Activated naive CD4-positive, alpha-beta T cell treated with anti-CD3 and anti-CD28 coated beads, Interleukin-2, amount 50 U/mL, for 16 hours (primary cell): Measurements from ENCODE around the gene PBXIP1.
"Not testable (repeated sequence)": the region's sequence is repeated elsewhere in the genome, so short reads cannot be mapped to it uniquely, and the experiment has no call there.

Experiments
- DNase-seq: peaks from one replicate; pipeline ENCODE4 v3.0.0-alpha.2; 2020

PBXIP1 gene

DNA sequence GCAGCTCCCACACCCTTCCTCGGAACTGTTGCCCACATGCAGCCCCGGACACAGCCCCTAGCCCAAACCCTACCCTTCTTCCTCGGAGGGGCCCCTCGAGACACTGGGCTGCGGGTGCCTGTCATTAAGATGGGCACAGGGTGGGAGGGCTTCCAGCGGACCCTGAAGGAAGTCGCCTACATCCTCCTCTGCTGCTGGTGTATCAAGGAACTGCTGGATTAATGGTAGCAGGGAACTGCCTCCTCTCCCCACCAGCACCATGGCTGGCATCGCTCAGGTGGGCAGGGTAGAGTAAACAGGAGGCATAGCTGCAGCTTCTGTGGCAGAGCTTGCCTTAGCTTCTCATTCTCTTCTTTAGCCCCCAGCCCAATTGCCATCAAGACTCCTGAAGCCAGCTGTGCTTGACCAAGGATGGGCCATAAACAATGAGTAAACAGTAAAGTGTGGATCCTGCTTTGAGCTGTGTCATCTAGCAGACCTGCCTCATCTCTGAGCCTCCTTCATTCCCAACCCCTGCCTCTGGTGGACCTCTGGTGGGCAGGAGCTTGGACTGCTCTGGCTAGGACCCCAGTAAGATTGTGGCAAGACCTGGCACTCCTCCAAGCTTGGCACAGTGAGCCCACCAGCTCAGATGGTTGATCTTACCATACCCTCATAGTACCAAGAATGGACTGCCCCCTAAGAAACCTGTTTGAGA lies 37.8 kb upstream of the PBXIP1 start, which contains the start of gene LENEP:
LENEP (plus strand) TSS at position 15 of the 697 bp plus-strand sequence; CDS start at position 37, 22 bp downstream.
- no peak for DNase-seq

DNA sequence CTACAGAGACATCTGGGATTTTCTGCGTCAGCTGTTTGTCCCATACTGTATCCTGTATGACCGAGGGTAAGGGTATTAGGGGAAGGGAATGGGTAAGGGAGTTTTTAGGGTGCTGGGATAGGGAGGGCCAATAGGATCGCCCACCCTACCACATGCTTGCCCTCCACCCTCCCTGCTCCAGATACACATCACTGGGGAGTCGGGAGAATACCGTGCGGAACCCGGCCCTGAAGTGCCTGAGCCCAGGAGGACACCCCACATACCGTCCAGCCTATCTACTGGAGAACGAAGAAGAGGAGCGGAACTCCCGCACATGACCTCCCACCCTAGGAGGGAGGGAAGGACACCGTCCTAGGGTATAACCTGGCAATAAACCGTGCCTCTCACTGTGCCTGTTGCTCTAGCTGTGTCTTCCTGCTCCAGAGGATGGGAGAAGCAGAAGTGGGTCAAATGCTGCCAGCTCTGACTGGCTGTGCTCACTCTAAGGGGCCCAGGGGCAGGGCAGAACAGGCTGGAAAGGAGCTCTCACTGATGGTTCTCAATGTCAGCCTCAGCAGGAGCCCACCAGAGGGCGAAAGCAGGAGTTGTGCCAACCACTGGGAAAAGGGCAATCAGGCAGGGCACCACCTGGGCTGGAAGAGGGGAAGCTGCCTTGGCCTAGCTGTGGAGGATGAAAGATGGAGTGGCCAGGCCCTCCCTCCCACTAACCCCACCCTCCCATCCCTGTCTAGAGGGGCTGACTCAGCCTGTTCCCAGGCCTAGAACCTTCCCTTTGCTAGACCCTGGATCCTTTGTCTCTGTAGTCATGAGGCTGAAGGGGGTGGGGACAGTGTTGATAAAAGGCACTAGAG lies 37.0 kb upstream of the PBXIP1 start:
- no peak for DNase-seq

DNA sequence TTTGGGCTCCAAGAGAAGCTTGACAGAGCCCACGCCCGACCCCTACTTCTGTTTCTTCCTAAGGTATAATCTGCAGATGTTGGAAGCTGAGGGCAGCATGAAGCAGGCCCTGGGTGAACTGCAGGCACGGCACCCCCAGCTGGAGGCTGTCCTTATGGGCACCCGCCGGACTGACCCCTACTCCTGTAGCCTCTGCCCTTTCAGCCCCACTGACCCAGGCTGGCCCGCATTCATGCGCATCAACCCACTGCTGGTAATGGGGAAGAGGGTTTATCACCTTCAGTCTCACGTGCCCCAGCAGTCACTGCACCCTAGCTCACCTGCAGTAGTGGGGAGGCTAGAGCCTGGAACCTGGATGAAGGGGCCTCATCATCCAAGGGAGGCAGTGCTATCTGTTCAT lies 34.4 kb upstream of the PBXIP1 start:
- DNase-seq: no peak

DNA sequence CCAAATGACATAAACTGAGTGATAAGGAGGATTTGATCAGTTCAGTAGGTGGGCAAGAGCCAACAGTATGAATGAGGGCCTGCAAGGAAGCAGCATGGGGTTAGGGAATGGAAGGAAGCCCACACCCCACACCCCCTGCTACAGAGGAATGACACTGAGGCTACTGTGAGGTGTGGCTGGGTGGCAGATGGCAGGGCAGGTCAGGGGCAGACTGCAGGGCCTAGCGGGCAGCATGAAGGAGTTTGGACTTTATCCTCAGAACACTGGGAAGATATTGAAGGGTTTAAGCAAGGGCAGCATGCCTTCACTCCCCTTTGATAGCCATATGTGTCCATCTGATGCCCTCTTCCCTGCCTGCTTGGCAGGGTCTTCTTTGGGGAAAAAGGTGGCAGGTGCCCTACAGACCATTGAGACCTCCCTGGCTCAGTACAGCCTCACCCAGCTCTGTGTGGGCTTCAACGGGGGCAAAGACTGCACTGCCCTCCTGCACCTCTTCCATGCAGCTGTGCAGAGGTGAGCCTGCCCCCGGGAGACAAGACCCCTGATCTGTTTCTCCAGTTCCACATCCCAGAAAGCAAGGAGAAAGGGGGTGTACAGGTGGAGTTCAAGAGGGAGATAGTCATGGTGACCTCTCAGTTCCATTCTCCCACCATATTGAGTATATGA lies 33.4 kb upstream of the PBXIP1 start:
- no peak for DNase-seq

DNA sequence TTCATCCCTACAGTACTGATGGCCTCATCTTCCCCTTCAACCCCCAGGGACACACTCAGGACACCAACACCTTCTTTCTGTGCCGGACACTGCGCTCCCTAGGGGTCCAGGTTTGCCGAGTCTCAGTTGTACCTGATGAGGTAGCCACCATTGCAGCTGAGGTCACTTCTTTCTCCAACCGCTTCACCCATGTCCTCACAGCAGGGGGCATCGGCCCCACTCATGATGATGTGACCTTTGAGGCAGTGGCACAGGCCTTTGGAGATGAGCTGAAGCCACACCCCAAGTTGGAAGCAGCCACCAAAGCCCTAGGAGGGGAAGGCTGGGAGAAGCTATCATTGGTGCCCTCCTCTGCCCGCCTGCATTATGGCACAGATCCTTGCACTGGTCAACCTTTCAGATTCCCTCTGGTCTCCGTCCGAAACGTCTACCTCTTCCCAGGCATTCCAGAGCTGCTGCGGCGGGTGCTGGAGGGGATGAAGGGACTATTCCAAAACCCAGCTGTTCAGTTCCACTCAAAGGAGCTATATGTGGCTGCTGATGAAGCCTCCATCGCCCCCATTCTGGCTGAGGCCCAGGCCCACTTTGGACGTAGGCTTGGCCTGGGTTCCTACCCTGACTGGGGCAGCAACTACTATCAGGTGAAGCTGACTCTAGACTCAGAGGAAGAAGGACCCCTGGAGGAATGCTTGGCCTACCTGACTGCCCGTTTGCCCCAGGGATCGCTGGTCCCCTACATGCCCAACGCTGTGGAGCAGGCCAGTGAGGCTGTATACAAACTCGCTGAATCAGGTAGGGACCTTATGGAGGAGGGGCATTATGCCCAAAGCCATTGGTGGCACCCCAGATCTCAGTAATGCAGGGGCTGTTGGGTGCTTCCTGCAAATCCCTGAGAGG lies 32.4 kb upstream of the PBXIP1 start:
- no peak for DNase-seq

DNA sequence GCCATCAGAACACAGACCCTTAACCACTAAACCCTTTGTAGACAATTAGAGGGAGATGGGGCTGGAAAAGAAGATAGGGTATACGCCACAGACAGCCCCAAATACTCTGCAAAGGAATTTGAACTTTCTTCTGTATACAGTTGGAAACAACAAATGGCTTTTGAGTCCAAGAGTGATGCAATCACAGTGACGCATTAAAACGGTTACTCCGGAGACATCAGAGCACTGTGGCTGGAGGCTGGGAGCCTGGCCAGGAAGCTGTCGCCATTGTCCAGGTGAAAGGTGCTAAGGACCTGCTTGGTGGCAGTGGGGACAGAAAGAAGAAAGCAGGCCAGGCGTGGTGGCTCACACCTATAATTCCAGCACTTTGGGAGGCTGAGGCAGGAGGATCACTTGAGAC lies 31.4 kb upstream of the PBXIP1 start:
- no peak for DNase-seq

DNA sequence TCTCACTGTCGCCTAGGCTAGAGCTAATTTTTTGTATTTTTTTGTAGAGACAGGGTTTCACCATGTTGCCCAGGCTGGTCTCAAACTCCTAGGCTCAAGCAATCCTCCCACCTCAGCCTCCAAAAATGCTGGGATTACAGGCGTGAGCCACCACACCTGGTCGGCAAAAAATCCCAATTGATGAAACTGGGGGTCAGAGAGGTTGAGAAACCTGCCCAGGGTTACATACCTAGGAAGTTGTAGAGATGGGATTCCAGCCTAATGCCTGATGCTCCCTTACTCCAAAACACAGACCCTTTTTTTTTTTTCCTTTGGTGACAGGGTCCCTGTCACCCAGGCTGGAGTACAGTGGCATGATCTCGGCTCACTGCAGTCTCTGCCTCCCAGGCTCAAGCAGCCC lies 30.8 kb upstream of the PBXIP1 start:
- DNase-seq: not testable (repeated sequence)

DNA sequence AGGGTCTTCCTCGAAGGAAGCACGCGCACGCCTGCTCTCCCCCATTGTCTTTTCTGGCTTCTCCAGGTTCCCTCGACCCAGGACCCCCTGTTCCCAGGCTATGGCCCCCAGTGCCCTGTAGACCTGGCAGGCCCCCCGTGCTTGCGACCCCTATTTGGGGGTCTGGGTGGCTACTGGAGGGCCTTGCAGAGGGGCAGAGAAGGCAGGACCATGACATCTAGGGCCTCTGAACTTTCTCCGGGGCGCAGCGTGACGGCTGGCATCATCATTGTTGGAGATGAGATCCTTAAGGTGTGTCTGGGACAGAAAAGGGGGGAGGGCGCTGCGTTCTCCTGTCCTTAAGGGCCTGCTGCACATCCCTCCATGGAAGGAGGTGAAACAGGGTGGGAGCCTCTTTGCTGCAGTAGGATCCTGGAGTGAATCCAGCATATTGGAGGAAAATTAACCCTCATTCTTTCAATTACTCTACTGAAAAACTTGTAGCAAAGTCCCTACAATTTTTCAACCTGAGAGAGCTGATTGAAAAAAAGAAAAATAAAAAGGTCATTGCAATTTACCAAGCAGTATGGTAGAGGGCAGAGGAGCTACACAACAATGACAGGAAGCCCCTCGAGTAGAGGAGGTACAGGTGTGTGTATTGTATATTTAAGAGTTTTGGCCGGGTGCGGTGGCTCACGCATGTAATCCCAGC lies 28.0 kb upstream of the PBXIP1 start:
- DNase-seq: no peak

DNA sequence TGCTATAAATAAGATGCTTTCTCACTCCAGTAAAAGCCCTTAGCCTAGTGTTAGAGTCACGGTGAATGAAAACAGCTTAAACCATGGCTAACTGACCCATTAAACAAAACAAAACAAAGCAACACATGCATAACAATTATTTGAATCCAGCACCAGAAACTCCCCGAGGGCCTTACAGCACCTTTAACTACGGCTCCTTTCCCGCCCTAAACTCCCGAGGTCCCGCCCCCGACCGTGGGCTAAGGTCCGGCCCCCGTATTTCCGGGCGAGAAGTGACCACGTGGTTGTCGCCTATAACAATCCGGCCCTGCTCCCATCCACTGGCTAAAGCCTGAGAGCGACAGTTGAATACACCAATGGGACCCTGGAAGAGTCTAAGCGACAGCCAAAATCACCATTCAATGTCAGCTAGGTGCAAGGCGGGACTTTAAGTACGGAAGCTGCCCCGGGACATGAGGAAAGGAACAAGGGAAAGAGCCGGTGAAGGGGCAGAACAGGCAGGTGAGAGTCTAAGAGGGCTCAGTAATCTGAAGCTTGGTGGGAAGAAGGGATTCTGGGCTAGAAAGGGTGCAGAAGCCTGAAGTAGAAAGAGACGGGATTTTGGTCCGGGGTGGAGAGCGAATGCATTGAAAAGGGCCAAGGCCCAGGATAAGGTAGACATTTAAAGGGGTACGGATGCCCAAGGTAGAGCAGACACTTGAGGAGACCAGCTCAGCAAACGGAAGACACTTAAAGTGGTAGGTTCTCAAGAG lies 27.2 kb upstream of the PBXIP1 start, which contains the start of gene FLAD1:
FLAD1 (plus strand) TSS at position 448 of the 752 bp plus-strand sequence. CDS start 351 bp downstream, outside the sequence.
- DNase-seq: peak; percentile 96

DNA sequence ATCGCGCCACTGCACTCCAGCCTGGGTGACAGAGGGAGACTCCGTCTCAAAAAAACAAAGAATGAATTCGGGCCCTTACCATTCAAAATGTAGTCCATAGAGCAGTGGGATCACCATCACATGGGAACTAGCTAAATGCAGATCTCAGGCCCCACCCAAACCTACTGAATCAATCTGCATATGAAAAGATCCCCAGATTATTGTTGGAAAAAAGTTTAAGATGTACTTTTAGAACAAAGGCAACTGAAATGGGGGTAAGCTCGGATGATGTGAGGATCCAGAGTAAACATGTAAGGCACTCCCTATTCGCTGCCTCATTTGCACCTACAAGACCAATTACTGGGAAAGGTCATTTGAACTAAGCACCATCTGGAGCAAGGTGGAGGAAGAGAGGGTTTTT lies 26.4 kb upstream of the PBXIP1 start:
- DNase-seq: no peak

DNA sequence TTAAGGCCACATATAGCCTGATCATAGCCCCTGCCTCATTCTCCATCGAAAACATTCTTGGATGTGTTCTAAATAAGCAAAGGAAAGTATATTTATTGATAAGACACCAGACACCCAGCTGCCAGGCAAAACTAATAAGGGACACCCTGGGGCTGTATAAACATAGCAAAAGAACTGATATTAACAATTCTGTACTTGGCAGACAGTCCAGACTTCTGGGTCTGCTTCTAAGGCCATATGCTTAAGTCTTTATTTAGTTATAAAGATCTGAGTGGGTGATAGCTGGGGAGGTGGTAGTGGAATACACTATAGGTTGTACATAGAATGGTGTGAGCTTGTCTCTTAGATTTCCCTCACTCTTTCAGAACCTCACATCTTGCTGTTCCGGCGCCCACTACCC lies 22.5 kb upstream of the PBXIP1 start:
- no peak for DNase-seq

DNA sequence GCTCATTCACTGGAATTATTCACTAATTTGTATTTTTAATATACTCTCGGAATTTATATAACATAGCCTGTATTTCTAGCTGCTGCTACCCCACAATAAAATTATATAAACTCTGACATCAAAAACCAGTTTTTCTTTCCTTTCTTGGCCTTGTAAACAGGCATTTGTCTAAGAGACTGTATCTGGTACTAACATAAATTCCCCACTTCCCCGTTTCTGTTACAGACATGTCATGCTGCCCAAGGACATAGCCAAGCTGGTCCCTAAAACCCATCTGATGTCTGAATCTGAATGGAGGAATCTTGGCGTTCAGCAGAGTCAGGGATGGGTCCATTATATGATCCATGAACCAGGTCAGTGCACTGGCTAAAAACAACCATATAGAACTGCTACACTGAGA lies 21.9 kb upstream of the PBXIP1 start:
- not testable (repeated sequence) for DNase-seq

DNA sequence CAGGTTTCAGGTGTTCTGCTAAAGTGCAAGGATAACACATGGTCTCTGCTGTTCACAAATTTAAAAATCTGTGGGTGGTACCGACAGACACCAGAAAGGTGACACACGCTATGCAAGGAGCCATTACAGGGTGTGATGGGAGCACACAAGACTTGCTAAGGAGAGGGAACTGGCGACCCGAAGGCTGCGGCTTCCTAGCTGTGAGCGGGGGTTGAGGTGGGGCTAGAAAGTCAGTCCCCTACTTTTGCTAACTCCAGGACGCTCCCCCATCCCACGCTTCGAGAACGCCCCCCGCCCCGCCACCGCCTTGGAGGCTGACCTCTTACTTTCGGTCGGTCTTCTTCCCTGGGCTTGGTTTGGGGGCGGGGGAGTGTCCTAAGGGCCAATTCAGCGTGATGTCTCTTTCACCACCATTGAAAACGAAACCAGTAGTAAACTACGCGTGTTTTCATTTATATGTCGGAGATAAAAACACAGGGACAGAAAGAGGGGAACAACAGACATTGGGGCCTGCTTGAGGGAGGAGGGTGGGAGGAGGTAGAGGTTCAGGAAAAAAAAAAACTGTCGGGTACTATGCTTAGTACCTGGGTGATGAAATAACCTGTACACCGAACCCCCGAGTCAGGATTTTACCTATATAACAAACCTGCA lies 19.6 kb upstream of the PBXIP1 start:
- peak; percentile 56 for DNase-seq

DNA sequence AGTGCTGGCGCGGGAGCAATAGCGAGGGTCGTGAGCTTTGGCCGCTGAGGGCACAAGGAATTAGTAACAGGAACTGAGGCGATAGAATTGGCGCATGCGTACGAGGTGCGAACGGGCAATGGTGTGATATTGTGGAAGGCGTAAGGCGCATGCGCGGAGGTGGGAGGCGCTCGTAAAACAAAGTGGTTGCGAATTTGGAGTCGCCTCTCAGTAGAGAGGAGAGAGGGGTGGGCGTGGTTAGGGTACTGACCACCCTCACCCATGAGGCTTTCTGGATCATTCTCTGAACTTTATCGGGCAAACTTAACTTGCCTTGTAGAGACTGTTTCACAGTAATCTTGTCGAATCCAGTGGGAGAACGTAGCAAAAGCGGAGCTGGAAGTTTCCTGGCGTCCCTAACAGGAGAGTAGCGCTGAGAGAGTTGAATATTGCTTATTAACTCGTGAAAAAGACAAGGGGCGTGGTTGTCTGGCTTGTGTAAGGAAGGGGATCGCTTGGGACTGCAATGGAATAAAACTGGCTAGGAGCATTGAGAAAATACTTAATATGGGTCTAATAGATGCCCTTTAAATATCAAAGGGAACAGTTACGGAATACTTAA lies 19.0 kb upstream of the PBXIP1 start:
- DNase-seq: peak; percentile 91

DNA sequence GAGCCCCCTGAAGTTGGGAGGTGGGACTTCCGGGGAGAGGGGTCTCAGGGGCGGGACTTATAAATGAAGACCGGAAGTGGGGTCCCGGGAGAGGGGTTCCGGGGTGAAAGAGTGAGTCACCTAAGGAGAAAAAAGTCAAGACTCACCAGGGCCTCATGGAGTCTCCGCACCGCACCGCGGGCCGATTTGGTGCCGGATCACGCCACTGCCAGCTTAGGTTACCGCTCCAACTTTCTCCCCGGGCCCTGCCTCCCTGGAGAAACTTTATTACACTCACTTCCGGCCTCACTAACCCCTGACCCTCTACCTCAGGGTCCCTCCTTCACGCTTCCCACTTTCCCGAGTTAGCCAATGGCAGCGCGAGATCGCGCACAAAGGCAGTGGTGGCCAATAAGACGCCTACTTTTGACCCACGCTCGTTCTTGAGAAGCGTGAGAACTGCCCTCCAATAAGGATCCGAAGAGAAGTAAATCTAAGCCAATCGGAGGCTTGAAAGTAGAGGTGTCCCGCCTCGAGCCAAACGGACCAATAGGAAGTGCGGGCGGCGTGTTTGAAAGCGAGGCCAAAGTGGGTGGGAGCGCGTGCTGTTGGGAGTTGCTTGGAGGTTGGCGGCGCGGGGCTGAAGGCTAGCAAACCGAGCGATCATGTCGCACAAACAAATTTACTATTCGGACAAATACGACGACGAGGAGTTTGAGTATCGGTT lies 18.4 kb upstream of the PBXIP1 start, which contains the start of gene CKS1B:
CKS1B (plus strand) TSS at position 580 of the 706 bp plus-strand sequence; CDS start at position 645, 65 bp downstream.
- DNase-seq: peak; percentile 95

DNA sequence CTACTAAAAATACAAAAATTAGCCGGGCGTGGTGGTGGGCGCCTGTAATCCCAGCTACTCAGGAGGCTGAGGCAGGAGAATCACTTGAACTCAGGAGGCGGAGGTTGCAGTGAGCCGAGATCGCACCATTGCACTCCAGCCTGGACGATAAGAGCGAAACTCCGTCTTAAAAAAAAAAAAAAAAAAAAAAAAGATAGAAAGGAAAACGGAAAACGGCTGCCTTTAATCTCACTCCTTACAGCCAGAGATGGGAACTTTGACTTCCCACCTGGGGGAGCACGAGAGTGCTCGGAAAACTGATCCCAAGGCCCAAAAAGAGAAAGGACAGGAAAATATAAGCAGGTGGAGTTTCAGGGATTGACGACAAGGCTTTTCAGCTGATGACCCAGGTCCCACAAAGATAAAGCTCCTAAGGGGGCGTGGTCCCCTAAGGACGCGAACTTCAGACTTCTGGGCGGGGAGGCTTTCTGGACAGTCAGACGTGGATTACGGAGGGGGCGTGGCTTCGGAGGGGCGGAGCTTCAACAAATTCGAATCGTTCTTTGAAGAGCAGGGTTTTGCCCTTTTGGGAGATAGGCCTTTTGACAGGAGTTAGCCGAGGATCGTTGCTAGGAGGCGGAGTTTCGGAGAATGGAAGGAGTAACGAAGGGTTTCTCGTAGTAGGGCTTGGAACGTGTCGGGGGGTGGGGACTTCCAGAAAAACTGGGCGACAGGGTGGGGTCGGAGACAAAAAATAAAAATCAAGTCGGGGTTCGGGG lies 17.6 kb upstream of the PBXIP1 start:
- peak; percentile 91 for DNase-seq

DNA sequence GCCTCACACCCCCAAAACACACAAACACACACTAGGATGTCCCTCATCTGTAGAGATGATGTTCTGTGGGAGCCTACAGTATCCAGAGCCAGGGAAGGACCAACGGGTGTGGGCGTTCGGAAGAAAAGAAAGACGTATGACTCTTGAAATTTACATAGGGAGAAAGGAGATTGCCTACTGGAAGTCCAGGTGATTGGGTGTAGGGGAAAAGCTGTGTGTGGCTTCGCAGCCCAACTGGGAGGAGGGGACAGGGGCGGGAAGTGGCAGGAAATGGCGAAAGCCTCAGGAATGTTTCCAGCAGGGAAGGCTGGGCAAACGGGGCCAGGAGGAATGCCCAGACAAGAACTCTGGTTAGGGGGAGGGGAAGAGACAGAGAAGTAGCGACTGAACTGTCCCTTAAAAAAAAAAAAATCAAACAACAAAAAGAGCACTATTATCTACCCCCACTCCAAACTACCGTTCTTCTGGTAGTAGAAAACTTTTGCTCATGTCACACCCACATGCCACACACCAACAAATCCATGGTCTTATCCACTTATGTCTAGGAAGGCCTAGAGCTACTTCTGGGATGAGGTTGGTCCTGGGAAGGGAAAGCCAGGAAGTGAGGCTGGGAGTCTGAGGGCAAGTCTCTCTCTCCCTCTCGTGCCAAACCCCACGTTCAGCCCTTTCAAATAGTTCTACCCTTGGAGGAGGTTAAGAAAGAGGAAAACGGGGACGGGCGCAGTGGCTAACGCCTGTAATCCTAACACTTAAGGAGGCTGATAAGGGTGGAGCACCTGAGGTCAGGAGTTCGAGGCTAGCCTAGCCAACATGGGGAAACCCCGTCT lies 16.8 kb upstream of the PBXIP1 start:
- DNase-seq: no peak

DNA sequence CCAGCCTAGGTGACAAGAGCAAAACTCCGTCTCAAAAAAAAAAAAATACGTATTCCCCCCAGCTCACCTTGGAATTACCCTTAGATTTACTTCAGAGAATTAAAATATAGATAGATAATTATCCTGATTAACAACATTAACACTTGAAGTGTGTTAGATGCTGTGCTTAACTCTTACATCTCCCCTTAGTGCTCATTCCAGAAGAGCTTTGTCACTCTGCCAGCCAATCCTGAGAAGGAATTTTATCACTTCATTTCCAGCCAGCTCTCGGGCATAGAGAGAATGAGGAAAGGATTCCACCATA lies 16.3 kb upstream of the PBXIP1 start:
- DNase-seq: no peak
